HFF-Myc (cell line): Measurements from ENCODE around the gene MYH6.

Experiments
- DNase-seq: peaks from one replicate; pipeline ENCODE4 v3.0.0-alpha.2; 2011; ENCODE audit warnings: low read depth; ENCODE audit errors: extremely low read depth
- H3K4me3 ChIP-seq: replicated peaks from 2 replicates; pipeline ENCODE4 v1.5.1; 2011; ENCODE audit warnings: low read depth, mild to moderate bottlenecking, control low read depth, low read length
- TF ChIP-seq, protein P1 (sequence below): IDR thresholded peaks from 2 replicates; pipeline ENCODE4 v1.5.1; 2012; ENCODE audit warnings: mild to moderate bottlenecking, low read depth, low read length, control low read depth; ENCODE audit errors: missing control alignments

The MYH6 gene

GRCh38 chr14:23385642-23386265 is 22.3 kb downstream of the MYH6 start:
- no peak for DNase-seq
- TF ChIP-seq, protein P1, sequence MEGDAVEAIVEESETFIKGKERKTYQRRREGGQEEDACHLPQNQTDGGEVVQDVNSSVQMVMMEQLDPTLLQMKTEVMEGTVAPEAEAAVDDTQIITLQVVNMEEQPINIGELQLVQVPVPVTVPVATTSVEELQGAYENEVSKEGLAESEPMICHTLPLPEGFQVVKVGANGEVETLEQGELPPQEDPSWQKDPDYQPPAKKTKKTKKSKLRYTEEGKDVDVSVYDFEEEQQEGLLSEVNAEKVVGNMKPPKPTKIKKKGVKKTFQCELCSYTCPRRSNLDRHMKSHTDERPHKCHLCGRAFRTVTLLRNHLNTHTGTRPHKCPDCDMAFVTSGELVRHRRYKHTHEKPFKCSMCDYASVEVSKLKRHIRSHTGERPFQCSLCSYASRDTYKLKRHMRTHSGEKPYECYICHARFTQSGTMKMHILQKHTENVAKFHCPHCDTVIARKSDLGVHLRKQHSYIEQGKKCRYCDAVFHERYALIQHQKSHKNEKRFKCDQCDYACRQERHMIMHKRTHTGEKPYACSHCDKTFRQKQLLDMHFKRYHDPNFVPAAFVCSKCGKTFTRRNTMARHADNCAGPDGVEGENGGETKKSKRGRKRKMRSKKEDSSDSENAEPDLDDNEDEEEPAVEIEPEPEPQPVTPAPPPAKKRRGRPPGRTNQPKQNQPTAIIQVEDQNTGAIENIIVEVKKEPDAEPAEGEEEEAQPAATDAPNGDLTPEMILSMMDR = no peak
- no peak overlapping the region for H3K4me3 ChIP-seq

DNA sequence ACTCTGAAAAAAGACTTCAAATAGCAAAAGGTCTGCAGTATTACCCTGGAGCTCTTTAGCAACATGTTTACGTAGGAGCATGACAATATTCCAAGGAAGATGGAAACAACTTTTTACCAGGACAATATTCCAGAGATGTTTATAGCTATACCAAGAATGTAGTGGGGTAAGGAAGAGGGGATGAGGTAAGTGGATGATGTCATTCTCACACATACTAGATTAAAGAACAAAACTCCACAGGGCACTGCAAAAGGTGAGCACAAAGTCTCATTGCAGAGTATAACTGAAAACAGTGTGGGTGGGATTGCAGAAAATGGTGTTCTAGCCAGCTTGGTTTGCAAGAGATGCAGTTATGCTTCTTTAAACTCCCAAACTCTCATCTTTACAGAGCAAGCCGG is 22.8 kb downstream of the MYH6 start:
- no peak for DNase-seq
- TF ChIP-seq, protein P1 = no peak
- no peak overlapping the region for H3K4me3 ChIP-seq

- DNase-seq = no peak
- no peak overlapping the region for H3K4me3 ChIP-seq
- TF ChIP-seq, protein P1 = no peak
Observed at GRCh38 chr14:23384364-23385080, 23.6 kb downstream of the MYH6 start.

DNA sequence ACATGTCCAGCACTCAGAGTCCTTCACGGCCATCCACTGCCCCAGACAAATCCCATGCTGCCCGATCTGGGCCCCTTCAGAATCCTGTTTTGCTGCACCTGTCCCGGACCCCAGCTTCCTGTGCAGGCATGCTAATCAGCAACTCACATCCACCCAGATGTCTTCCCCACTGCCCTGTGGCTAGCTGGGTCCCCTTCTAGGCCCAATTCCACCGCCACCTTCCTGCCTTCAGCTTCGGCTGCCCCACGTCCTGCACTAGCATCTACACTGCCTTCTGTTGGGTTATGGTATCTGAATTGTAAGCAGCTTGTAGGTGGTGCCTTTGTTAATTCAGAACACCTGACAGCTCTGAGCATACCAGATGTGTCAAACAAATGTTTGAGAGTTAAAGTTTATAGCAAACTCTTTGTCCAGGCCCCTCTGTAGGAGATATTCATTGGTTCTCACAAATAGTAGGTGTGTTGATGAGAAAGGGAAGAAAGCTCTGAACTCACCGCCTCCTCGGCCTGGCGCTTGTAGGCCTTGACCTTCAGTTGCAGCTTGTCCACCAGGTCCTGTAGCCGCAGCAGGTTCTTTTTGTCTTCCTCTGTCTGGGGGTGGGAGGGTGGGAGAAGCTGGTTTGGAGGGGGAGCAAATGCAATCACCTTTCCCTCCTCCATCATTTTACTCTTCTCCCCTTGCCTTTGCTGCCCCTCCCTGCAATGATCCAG is 25.2 kb downstream of the MYH6 start:
- DNase-seq = no peak
- H3K4me3 ChIP-seq = no peak overlapping the region
- TF ChIP-seq, protein P1 = no peak

GRCh38 chr14:23382276-23382675 is 25.8 kb downstream of the MYH6 start:
- no peak overlapping the region for H3K4me3 ChIP-seq
- TF ChIP-seq, protein P1 = no peak
- no peak for DNase-seq

GRCh38 chr14:23381871-23382270 is 26.2 kb downstream of the MYH6 start:
- H3K4me3 ChIP-seq = no peak overlapping the region
- no peak for DNase-seq
- TF ChIP-seq, protein P1 = no peak
